ENCODE measurements around the gene RNF25.

The RNF25 gene

DNA sequence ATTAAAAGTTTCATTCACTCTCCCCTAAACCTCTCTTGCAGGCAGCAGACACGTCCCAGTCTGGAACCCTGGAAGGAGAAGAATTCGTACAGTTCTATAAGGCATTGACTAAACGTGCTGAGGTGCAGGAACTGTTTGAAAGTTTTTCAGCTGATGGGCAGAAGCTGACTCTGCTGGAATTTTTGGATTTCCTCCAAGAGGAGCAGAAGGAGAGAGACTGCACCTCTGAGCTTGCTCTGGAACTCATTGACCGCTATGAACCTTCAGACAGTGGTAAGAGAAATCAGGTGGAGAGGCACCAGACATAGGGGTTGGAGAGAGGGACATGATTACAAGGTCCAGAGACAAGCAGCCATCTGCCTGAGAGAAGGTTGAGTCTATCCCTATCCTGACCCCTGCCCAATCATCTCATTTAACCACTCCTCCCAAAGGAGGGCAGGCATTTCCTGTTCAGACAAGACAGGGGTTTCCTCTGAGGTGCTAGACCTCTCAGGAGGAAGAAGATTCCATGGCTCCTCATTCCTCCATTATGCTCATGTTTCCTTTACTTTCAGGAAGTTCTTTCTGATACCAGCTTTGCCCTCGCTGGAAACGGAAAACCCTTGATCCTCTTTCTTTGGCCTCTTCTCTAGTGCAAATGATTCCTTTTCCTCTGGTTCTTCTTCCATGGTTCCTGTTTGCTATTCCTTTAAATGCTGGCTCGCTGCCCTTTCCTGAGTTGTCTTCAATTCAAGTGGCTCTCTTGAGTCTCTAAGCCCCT, 49.0 kb downstream of the RNF25 start:
- DNase-seq, result no peak

DNA sequence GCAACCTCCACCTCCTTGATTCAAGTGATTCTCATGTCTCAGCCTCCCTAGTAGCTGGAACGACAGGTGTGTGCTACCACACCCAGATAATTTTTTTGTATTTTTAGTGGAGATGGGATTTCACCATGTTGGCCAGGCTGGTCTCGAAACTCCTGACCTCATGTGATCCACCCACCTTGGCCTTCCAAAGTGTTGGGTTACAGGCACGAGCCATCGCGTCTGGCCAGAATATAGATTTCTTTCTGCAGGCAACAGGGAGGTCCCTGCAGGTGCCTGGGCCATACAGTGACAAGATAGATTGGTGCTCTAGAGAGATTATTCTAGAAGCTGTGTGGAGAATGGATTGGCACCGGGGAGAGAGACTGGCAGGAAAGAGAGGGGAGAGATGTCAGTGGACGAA, 50.8 kb downstream of the RNF25 start:
- DNase-seq, result no peak

DNA sequence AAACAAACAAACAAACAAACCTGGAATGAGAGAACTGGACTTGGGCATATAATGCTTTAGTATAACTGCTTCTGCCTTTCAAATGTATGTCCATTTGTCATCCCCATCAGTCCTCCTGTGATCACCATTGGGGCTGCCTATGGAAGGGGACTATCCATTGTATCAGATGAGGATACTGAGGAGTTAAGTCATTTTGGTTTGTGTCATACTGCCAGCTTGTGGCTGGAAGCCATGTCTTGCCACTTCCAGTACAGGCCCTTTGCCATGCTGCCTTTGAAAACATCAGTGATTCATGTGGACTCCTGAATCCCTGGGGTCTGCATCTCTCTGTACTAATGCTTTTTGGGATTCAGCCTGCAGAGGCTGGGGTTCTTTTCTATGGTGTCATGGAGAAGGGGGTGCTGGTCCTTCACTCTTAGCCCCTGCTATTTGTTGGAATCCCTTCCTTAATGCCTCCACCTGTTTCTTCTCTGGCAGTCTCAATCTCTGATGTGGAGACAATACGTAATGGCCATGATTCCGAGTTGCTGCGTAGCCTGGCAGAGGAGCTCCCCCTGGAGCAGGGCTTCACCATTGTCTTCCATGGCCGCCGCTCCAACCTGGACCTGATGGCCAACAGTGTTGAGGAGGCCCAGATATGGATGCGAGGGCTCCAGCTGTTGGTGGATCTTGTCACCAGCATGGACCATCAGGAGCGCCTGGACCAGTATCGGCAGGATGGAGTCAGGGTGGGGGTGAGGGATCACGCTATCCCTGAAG, 53.5 kb downstream of the RNF25 start:
- no peak for DNase-seq

DNA sequence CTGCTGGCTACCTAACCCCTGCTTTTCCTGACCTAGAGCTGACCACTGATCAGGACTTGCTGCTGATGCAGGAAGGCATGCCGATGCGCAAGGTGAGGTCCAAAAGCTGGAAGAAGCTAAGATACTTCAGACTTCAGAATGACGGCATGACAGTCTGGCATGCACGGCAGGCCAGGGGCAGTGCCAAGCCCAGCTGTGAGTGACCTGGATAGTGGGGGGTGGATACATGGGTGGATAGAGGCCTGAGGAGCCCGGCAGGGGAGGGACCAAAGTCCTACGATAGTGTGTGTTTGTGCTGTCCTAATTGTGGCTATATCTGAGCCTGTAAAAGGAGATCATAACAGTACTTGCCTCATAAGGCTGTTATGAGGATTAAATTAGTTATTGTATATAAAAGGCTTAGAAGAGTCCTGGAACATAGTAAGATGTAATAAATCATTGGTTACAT, 55.9 kb downstream of the RNF25 start:
- DNase-seq, result no peak
